NB4 (cell line): ENCODE data around the gene ACOT7.

Experiments
- DNase-seq: peaks from one replicate; pipeline ENCODE4 v3.0.0; 2010; ENCODE audit warnings: low read depth
- H3K4me3 ChIP-seq: one replicate; pipeline ENCODE4 v1.5.1; 2011; ENCODE audit warnings: mild to moderate bottlenecking, low read depth, low read length, moderate library complexity
- CTCF ChIP-seq: IDR thresholded peaks from one replicate; pipeline ENCODE4 v1.5.1; 2012; ENCODE audit warnings: low read depth, low read length
- MYC ChIP-seq: IDR thresholded peaks from 2 replicates; pipeline ENCODE4 v1.6.1; 2011; ENCODE audit warnings: low read depth, low read length
- POLR2A ChIP-seq: IDR thresholded peaks from 2 replicates; pipeline ENCODE4 v1.6.1; 2011; ENCODE audit warnings: mild to moderate bottlenecking; ENCODE audit not compliant: insufficient read length; ENCODE audit errors: extremely low read depth
- TF ChIP-seq, protein P1 (sequence below): IDR thresholded peaks from 2 replicates; pipeline ENCODE4 v1.6.1; 2011; ENCODE audit warnings: low read depth, low read length

ACOT7 gene

DNA sequence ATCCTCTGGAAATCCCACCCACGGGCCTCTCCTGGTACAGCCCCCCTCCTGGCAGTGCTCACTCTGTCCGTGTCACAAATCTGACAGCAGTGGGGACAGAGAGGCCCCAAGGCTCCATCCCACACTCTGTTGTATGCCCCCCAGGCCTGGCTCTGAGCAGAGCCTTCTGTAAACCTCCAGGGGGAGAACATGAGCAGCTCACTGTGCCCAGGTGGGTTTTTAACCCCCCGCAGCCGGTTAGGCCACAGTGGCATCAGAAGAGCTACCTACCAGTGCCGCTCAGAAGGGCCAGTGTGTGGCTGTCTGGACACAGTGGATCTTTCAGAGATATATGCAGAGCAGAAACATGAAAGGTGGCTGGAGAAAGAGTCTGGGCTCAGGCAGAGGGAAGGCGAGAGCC lies 120.7 kb downstream of the ACOT7 start:
- DNase-seq: no peak
- TF ChIP-seq CTCF (no peak), POLR2A (no peak), MYC (no peak)
- TF ChIP-seq, protein P1, sequence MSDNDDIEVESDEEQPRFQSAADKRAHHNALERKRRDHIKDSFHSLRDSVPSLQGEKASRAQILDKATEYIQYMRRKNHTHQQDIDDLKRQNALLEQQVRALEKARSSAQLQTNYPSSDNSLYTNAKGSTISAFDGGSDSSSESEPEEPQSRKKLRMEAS: no peak
- H3K4me3 ChIP-seq: no peak overlapping the region

GRCh38 chr1:6272452-6272851 lies 121.1 kb downstream of the ACOT7 start:
- no peak for DNase-seq
- H3K4me3 ChIP-seq: no peak overlapping the region
- TF ChIP-seq CTCF (no peak), MYC (no peak), POLR2A (no peak)
- TF ChIP-seq, protein P1: no peak

DNA sequence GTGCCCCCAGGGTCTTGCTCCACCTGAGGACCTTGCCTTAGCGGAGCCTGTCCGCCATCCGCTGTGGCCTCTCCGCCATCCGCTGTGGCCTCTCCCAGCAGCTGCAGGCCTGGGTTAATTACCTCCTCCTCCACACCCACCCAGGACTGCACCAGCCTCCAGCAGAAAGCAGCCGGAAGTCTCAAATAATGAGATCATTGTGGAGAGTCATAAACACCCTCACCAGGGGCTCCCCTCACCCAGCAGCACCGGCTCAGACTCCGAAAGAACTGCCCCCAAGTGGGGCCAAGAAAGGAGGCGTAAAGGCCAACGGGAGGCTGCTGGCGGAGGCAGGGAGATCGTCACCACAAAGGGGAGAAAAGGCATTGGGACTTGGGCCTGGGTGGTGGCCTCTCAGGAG lies 122.0 kb downstream of the ACOT7 start:
- TF ChIP-seq, protein P1: no peak
- H3K4me3 ChIP-seq: no peak overlapping the region
- DNase-seq: no peak

- no peak for DNase-seq
- no peak overlapping the region for H3K4me3 ChIP-seq
- TF ChIP-seq, protein P1: no peak
- no peak for TF ChIP-seq CTCF
- no peak for TF ChIP-seq MYC
- no peak for TF ChIP-seq POLR2A
These were observed 122.6 kb downstream of the ACOT7 start for GRCh38 chr1:6271006-6271405.

DNA sequence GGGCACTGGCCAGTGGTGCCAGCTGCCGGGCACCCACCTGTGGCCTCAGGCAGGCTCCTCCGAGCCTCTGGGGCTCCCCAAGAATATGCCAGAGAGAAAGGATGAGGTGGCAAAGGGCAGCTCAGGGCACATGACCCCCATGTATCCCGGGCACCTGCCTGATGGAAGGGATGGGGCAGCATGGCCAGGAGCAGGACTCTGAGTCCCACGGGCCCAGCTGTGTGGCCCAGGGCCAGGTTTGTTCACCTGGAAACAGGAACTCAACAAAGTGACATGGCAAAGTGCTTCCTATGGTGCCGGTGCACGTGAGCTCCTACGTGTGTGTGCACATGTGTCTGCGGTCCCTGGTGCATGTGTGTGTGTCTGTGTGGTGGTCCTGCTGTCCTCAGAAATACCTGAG lies 123.2 kb downstream of the ACOT7 start:
- no peak for DNase-seq
- H3K4me3 ChIP-seq: no peak overlapping the region
- TF ChIP-seq MYC (no peak), POLR2A (no peak), CTCF (no peak)
- TF ChIP-seq, protein P1: no peak

GRCh38 chr1:6269720-6270400 lies 123.7 kb downstream of the ACOT7 start:
- TF ChIP-seq MYC (no peak), CTCF (no peak), POLR2A (no peak)
- TF ChIP-seq, protein P1: no peak
- no peak for DNase-seq
- H3K4me3 ChIP-seq: no peak overlapping the region
